ENCODE results near the gene ATP10B. TPM values are rescaled to one million over a fixed set of nuclear protein-coding genes. Genes with fewer than 3 reads are reported as not detected.
"Not testable (repeated sequence)": the region's sequence is repeated elsewhere in the genome, so short reads cannot be mapped to it uniquely, and the experiment has no call there.

ATP10B gene
- not detected for total RNA-seq

GRCh38 chr5:160852049-160852448, at the start of gene ATP10B:
Gene ATP10B (minus strand): TSS chr5:160852211. CDS start chr5:160688074, 164,137 bp downstream.
- no peak within 1 kb of the TSS for H3K27ac Mint-ChIP-seq
- H3K9me3 Mint-ChIP-seq: no peaks in the 10 kb centered on the region
- DNase-seq: no peak

GRCh38 chr5:160901656-160902055, 49.6 kb upstream of the ATP10B start:
- Mint-ChIP-seq H3K9me3 (no peaks in the 10 kb centered on the region), H3K27me3 (no peaks in the 10 kb centered on the region), H3K4me3 (no peak overlapping the region), H3K4me1 (no peaks in the 10 kb centered on the region), H3K36me3 (no peaks in the 10 kb centered on the region), H3K27ac (no peak overlapping the region)
- DNase-seq (no peak), ATAC-seq (ENCODE audit: low read depth) (no peak)
- POLR2A ChIA-PET: no interaction called here

More at GRCh38 chr5:160852049-160852448, at the start of gene ATP10B:
- no peak for ATAC-seq (ENCODE audit: low read depth)
- Mint-ChIP-seq H3K27me3 (no peaks in the 10 kb centered on the region), H3K4me1 (no peaks in the 10 kb centered on the region), H3K4me3 (no peak within 1 kb of the TSS), H3K36me3 (no peaks in the 10 kb centered on the region)
- POLR2A ChIA-PET: no interaction called here

GRCh38 chr5:160899735-160900134, 47.7 kb upstream of the ATP10B start:
- POLR2A ChIA-PET: no interaction called here
- ATAC-seq (ENCODE audit: low read depth) (no peak), DNase-seq (no peak)
- H3K27me3 Mint-ChIP-seq: no peaks in the 10 kb centered on the region
- H3K9me3 Mint-ChIP-seq: peaks cover 1% of the 10 kb centered on the region
- no peak overlapping the region for H3K27ac Mint-ChIP-seq
- H3K4me1 Mint-ChIP-seq: no peaks in the 10 kb centered on the region
- no peak overlapping the region for H3K4me3 Mint-ChIP-seq
- H3K36me3 Mint-ChIP-seq: no peaks in the 10 kb centered on the region

GRCh38 chr5:160893180-160893964, 41.4 kb upstream of the ATP10B start:
- H3K4me1 Mint-ChIP-seq; H3K4me3 Mint-ChIP-seq; H3K27me3 Mint-ChIP-seq; POLR2A ChIA-PET; H3K9me3 Mint-ChIP-seq; H3K36me3 Mint-ChIP-seq; DNase-seq; H3K27ac Mint-ChIP-seq; ATAC-seq (ENCODE audit: low read depth): not testable (repeated sequence)

GRCh38 chr5:160887780-160888179, 35.8 kb upstream of the ATP10B start:
- H3K4me3 Mint-ChIP-seq: no peak overlapping the region

GRCh38 chr5:160873560-160874200, 21.7 kb upstream of the ATP10B start:
- H3K27me3 Mint-ChIP-seq; H3K4me1 Mint-ChIP-seq; H3K4me3 Mint-ChIP-seq; DNase-seq; H3K9me3 Mint-ChIP-seq; H3K27ac Mint-ChIP-seq; H3K36me3 Mint-ChIP-seq; ATAC-seq (ENCODE audit: low read depth); POLR2A ChIA-PET: not testable (repeated sequence)

More at GRCh38 chr5:160887780-160888179, 35.8 kb upstream of the ATP10B start:
- Mint-ChIP-seq H3K27ac (no peak overlapping the region), H3K27me3 (peaks cover 7% of the 10 kb centered on the region), H3K4me1 (no peaks in the 10 kb centered on the region), H3K9me3 (peaks cover 2% of the 10 kb centered on the region), H3K36me3 (no peaks in the 10 kb centered on the region)
- POLR2A ChIA-PET: no interaction called here
- ATAC-seq (ENCODE audit: low read depth): no peak
- DNase-seq: no peak

GRCh38 chr5:160869989-160870521, 18.0 kb upstream of the ATP10B start:
- H3K27me3 Mint-ChIP-seq: no peaks in the 10 kb centered on the region
- H3K4me1 Mint-ChIP-seq: no peaks in the 10 kb centered on the region
- POLR2A ChIA-PET: no interaction called here
- H3K36me3 Mint-ChIP-seq: no peaks in the 10 kb centered on the region
- no peak overlapping the region for H3K4me3 Mint-ChIP-seq
- peaks cover 5% of the 10 kb centered on the region for H3K9me3 Mint-ChIP-seq
- no peak for ATAC-seq (ENCODE audit: low read depth)
- DNase-seq: no peak
- no peak overlapping the region for H3K27ac Mint-ChIP-seq

GRCh38 chr5:160867976-160868375, 16.0 kb upstream of the ATP10B start:
- Mint-ChIP-seq H3K4me3 (no peak overlapping the region), H3K9me3 (peaks cover 4% of the 10 kb centered on the region), H3K4me1 (no peaks in the 10 kb centered on the region), H3K27ac (no peak overlapping the region), H3K27me3 (no peaks in the 10 kb centered on the region), H3K36me3 (no peaks in the 10 kb centered on the region)
- POLR2A ChIA-PET: no interaction called here
- DNase-seq (no peak), ATAC-seq (ENCODE audit: low read depth) (no peak)

GRCh38 chr5:160851451-160851850, 560 bp downstream of the ATP10B start:
- Mint-ChIP-seq H3K4me1 (no peaks in the 10 kb centered on the region), H3K4me3 (no peak overlapping the region), H3K36me3 (no peaks in the 10 kb centered on the region), H3K9me3 (no peaks in the 10 kb centered on the region), H3K27ac (no peak overlapping the region), H3K27me3 (no peaks in the 10 kb centered on the region)
- POLR2A ChIA-PET: no interaction called here
- ATAC-seq (ENCODE audit: low read depth) (no peak), DNase-seq (no peak)

GRCh38 chr5:160850421-160850820, 1.6 kb downstream of the ATP10B start:
- Mint-ChIP-seq H3K4me1 (no peaks in the 10 kb centered on the region), H3K27me3 (no peaks in the 10 kb centered on the region), H3K4me3 (no peak overlapping the region), H3K27ac (no peak overlapping the region), H3K36me3 (no peaks in the 10 kb centered on the region), H3K9me3 (no peaks in the 10 kb centered on the region)
- POLR2A ChIA-PET: no interaction called here
- DNase-seq: no peak
- ATAC-seq (ENCODE audit: low read depth): no peak

- no peak overlapping the region for H3K27ac Mint-ChIP-seq
- ATAC-seq (ENCODE audit: low read depth): no peak
- POLR2A ChIA-PET: no interaction called here
Measured at GRCh38 chr5:160847526-160848085, 4.4 kb downstream of the ATP10B start.

GRCh38 chr5:160846642-160847041, 5.4 kb downstream of the ATP10B start:
- POLR2A ChIA-PET: no interaction called here
- H3K4me3 Mint-ChIP-seq: no peak overlapping the region
- no peak for ATAC-seq (ENCODE audit: low read depth)
- no peaks in the 10 kb centered on the region for H3K36me3 Mint-ChIP-seq
- no peak overlapping the region for H3K27ac Mint-ChIP-seq
- H3K9me3 Mint-ChIP-seq: no peaks in the 10 kb centered on the region
- peaks cover 3% of the 10 kb centered on the region for H3K27me3 Mint-ChIP-seq
- DNase-seq: no peak
- no peaks in the 10 kb centered on the region for H3K4me1 Mint-ChIP-seq

More at GRCh38 chr5:160847526-160848085, 4.4 kb downstream of the ATP10B start:
- Mint-ChIP-seq H3K36me3 (no peaks in the 10 kb centered on the region), H3K4me3 (no peak overlapping the region), H3K9me3 (no peaks in the 10 kb centered on the region), H3K27me3 (peaks cover 3% of the 10 kb centered on the region), H3K4me1 (no peaks in the 10 kb centered on the region)
- DNase-seq: no peak

GRCh38 chr5:160844177-160844576, 7.8 kb downstream of the ATP10B start:
- Mint-ChIP-seq H3K36me3 (no peaks in the 10 kb centered on the region), H3K4me1 (no peaks in the 10 kb centered on the region), H3K9me3 (no peaks in the 10 kb centered on the region), H3K4me3 (no peak overlapping the region), H3K27ac (no peak overlapping the region), H3K27me3 (peaks cover 3% of the 10 kb centered on the region)
- POLR2A ChIA-PET: no interaction called here
- no peak for ATAC-seq (ENCODE audit: low read depth)
- DNase-seq: no peak

- Mint-ChIP-seq H3K4me1 (no peaks in the 10 kb centered on the region), H3K27ac (no peak overlapping the region), H3K9me3 (no peaks in the 10 kb centered on the region), H3K36me3 (no peaks in the 10 kb centered on the region), H3K4me3 (no peak overlapping the region), H3K27me3 (peaks cover 3% of the 10 kb centered on the region)
- DNase-seq: no peak
- no peak for ATAC-seq (ENCODE audit: low read depth)
- POLR2A ChIA-PET: no interaction called here
Measured at GRCh38 chr5:160843240-160843639, 8.8 kb downstream of the ATP10B start.
